ENCODE measurements around the gene HYI. TPM values are rescaled to one million over a fixed set of nuclear protein-coding genes. Genes with fewer than 3 reads are reported as not detected.

Gene HYI

GRCh38 chr1:43404353-43404752 is 49.4 kb downstream of the HYI start:
- H4K5ac ChIP-seq (ENCODE audit: low read length), result no peak overlapping the region
- no peak for DNase-seq
- no peak overlapping the region for H3K4me3 ChIP-seq (ENCODE audit: low read length)
- no peaks in the 10 kb centered on the region for H3K79me2 ChIP-seq (ENCODE audit: control insufficient read depth, insufficient read depth, low read length)
- H3K27me3 ChIP-seq (ENCODE audit: insufficient read depth, low read length, poor library complexity), result no peaks in the 10 kb centered on the region
- no peaks in the 10 kb centered on the region for H3K4me1 ChIP-seq (ENCODE audit: control insufficient read depth, low read depth, low read length)
- H3K79me1 ChIP-seq (ENCODE audit: low read length), result no peaks in the 10 kb centered on the region
- H3K23ac ChIP-seq (ENCODE audit: low read length), result no peak overlapping the region
- H2BK120ac ChIP-seq (ENCODE audit: low read depth, low read length), result no peak overlapping the region
- no peak overlapping the region for H2AK5ac ChIP-seq (ENCODE audit: low read length)
- H3K9ac ChIP-seq (ENCODE audit: low read length), result no peak overlapping the region
- no peak overlapping the region for H3K4ac ChIP-seq (ENCODE audit: low read depth, low read length)
- H3K56ac ChIP-seq (ENCODE audit: low read length), result no peak overlapping the region
- no peak overlapping the region for H3K4me2 ChIP-seq (ENCODE audit: low read length)
- H3K27ac ChIP-seq (ENCODE audit: low read depth, low read length), result no peak overlapping the region
- H4K8ac ChIP-seq (ENCODE audit: low read depth, low read length), result no peak overlapping the region
- WGBS (ENCODE audit: extremely low coverage, insufficient coverage, low lambda C conversion rate), result no CpG with 5 or more reads among the region's 6 CpGs
- no peak overlapping the region for H2BK15ac ChIP-seq (replicated peaks; ENCODE audit: low read depth)
- H2BK5ac ChIP-seq (ENCODE audit: low read length), result no peak overlapping the region
- no peak overlapping the region for H3K18ac ChIP-seq (ENCODE audit: low read length)
- no peaks in the 10 kb centered on the region for H3K36me3 ChIP-seq (ENCODE audit: control insufficient read depth, insufficient read depth, low read length)

GRCh38 chr1:43402089-43402865 is 51.5 kb downstream of the HYI start:
- H3K23ac ChIP-seq (ENCODE audit: low read length), result no peak overlapping the region
- H3K9ac ChIP-seq (ENCODE audit: low read length), result no peak overlapping the region
- H3K79me2 ChIP-seq (ENCODE audit: control insufficient read depth, insufficient read depth, low read length), result no peaks in the 10 kb centered on the region
- H3K4ac ChIP-seq (ENCODE audit: low read depth, low read length), result no peak overlapping the region
- H3K79me1 ChIP-seq (ENCODE audit: low read length), result no peaks in the 10 kb centered on the region
- DNase-seq, result no peak
- no peak overlapping the region for H3K18ac ChIP-seq (ENCODE audit: low read length)
- no peak overlapping the region for H3K27ac ChIP-seq (ENCODE audit: low read depth, low read length)
- H4K8ac ChIP-seq (ENCODE audit: low read depth, low read length), result no peak overlapping the region
- WGBS (ENCODE audit: extremely low coverage, insufficient coverage, low lambda C conversion rate), result no CpG with 5 or more reads among the region's 6 CpGs
- no peaks in the 10 kb centered on the region for H3K4me1 ChIP-seq (ENCODE audit: control insufficient read depth, low read depth, low read length)
- H3K4me3 ChIP-seq (ENCODE audit: low read length), result no peak overlapping the region
- H2BK120ac ChIP-seq (ENCODE audit: low read depth, low read length), result no peak overlapping the region
- H4K5ac ChIP-seq (ENCODE audit: low read length), result no peak overlapping the region
- H3K56ac ChIP-seq (ENCODE audit: low read length), result no peak overlapping the region
- H2BK5ac ChIP-seq (ENCODE audit: low read length), result no peak overlapping the region
- no peaks in the 10 kb centered on the region for H3K27me3 ChIP-seq (ENCODE audit: insufficient read depth, low read length, poor library complexity)
- H2AK5ac ChIP-seq (ENCODE audit: low read length), result no peak overlapping the region
- no peaks in the 10 kb centered on the region for H3K36me3 ChIP-seq (ENCODE audit: control insufficient read depth, insufficient read depth, low read length)
- no peak overlapping the region for H2BK15ac ChIP-seq (replicated peaks; ENCODE audit: low read depth)
- H3K4me2 ChIP-seq (ENCODE audit: low read length), result no peak overlapping the region

Small RNA genes lying within 50 kb of the gene (small RNA-seq; reads per million reads assigned to genes)
- not detected for gene MIR6735 (ENCODE audit: insufficient read depth)
